HepG2 (cell line): Measurements from ENCODE around the gene TYRP1. TPM values are rescaled to one million over a fixed set of nuclear protein-coding genes. Genes with fewer than 3 reads are reported as not detected.

ENCODE experiments used
- ATAC-seq: fragments of 200-7000 bp; cut with Tn5 transposase; 3 replicates; pipeline ENCODE4 v1.9.1; 2020; ENCODE audit warnings: mild to moderate bottlenecking, moderate library complexity
- BruUV-seq: library from RNA; stranded (reverse); fragments of 400-500 nt; replicated peaks from 2 replicates; lab custom pipeline; 2021; lab: Mats Ljungman, UMichigan
- CTCF ChIA-PET: fragments of 300-600 bp; formaldehyde crosslinking; extraction: SDS; loops from one replicate; lab custom pipeline; 2021; ENCODE audit warnings: low total read pairs, inconsistent platforms, low intra/inter-chr PET ratio; lab: Yijun Ruan, JAX
- POLR2A ChIA-PET: fragments of 350-600 bp; sonication (Branson Sonifier 250); formaldehyde crosslinking; loops from one replicate; lab custom pipeline; 2020; ENCODE audit warnings: antibody characterized with exemption, inconsistent platforms; lab: Yijun Ruan, JAX
- DNase-seq: peaks from one replicate; pipeline ENCODE4 v3.0.0-alpha.2; 2015; ENCODE audit warnings: low spot score
- FAIRE-seq: peaks from 3 replicates; lab custom pipeline; 2011; peaks lifted over from hg19 to GRCh38; lab: Jason Lieb, UNC
- H2AFZ ChIP-seq: one replicate; pipeline ENCODE4 v1.6.1; 2011; ENCODE audit warnings: low read length, inconsistent platforms
- H3K27ac ChIP-seq: fragments of 300-600 bp; 3 replicates; pipeline ENCODE4 v1.8.0; 2011; ENCODE audit warnings: mixed run types, mild to moderate bottlenecking, mixed read lengths, low read length, inconsistent platforms; ENCODE audit not compliant: insufficient read depth; ENCODE audit errors: extremely low read length
- H3K27me3 ChIP-seq, 2 experiments: fragments of 200-600 bp in 1 of 2; 2 replicates in 1 of 2; 3 replicates in 1 of 2; pipeline versions ENCODE4 v1.6.0 to v1.8.0; 2011; ENCODE audit warnings: low read length in 2 of 2, mild to moderate bottlenecking in 2 of 2, moderate library complexity in 2 of 2, inconsistent platforms in 1 of 2; ENCODE audit not compliant: insufficient read depth in 2 of 2, control insufficient read depth in 1 of 2
- H3K36me3 ChIP-seq, 2 experiments: fragments of 200-600 bp in 1 of 2; replicated peaks in 1 of 2; 2 replicates in 1 of 2; 3 replicates in 1 of 2; pipeline versions ENCODE4 v1.5.1 to v1.8.0; 2011; ENCODE audit warnings: low read length in 2 of 2, inconsistent platforms in 1 of 2; ENCODE audit not compliant: insufficient read depth in 2 of 2, control insufficient read depth in 1 of 2
- H3K4me1 ChIP-seq: 2 replicates; pipeline ENCODE4 v1.5.1; 2012; ENCODE audit warnings: low read length, inconsistent platforms; ENCODE audit not compliant: insufficient read depth
- H3K4me2 ChIP-seq: 2 replicates; pipeline ENCODE4 v1.6.0; 2011; ENCODE audit warnings: low read depth, low read length, inconsistent platforms
- H3K4me3 ChIP-seq, 3 experiments: fragments of 200-600 bp in 1 of 3; sonication (generic), shearing (Covaris generic) in 1 of 3; replicated peaks in 1 of 3; 2 replicates each; pipeline ENCODE4 v1.5.1; 2011 to 2016; ENCODE audit warnings: low read length in 3 of 3, inconsistent platforms in 2 of 3, low read depth in 2 of 3, mild to moderate bottlenecking in 2 of 3, control low read depth in 1 of 3, mixed read lengths in 1 of 3; ENCODE audit not compliant: insufficient read depth in 1 of 3
- H3K79me2 ChIP-seq: one replicate; pipeline ENCODE4 v1.6.1; 2011; ENCODE audit warnings: low read length, inconsistent platforms; ENCODE audit not compliant: insufficient read depth
- H3K9ac ChIP-seq: 2 replicates; pipeline ENCODE4 v1.6.0; 2011; ENCODE audit warnings: mild to moderate bottlenecking, low read depth, low read length, inconsistent platforms; ENCODE audit not compliant: insufficient read depth
- H3K9me3 ChIP-seq: 2 replicates; pipeline ENCODE4 v1.5.1; 2012; ENCODE audit warnings: mild to moderate bottlenecking, low read length
- H4K20me1 ChIP-seq: 2 replicates; pipeline ENCODE4 v1.6.0; 2011; ENCODE audit warnings: inconsistent platforms, mild to moderate bottlenecking, low read length, moderate library complexity; ENCODE audit not compliant: insufficient read depth
- ARID3A ChIP-seq: IDR thresholded peaks from 2 replicates; pipeline ENCODE4 v1.6.1; 2012; ENCODE audit warnings: low read depth, low read length, improper control_type of control experiment
- CBX5 ChIP-seq: sonication (generic); formaldehyde crosslinking; IDR thresholded peaks from 2 replicates; pipeline ENCODE4 v1.4.0; 2020; ENCODE audit warnings: missing genetic modification reagents, borderline replicate concordance
- DMAP1 ChIP-seq: IDR thresholded peaks from 2 replicates; pipeline ENCODE4 v1.6.1; 2016
- FOXK1 ChIP-seq: sonication (generic); formaldehyde crosslinking; IDR thresholded peaks from 2 replicates; pipeline ENCODE4 v1.4.0; 2020; ENCODE audit warnings: low read depth, missing genetic modification reagents, borderline replicate concordance
- SNAPC4 ChIP-seq: sonication (generic); formaldehyde crosslinking; IDR thresholded peaks from 2 replicates; pipeline ENCODE4 v1.4.0; 2020; ENCODE audit warnings: mild to moderate bottlenecking, missing genetic modification reagents
- ZNF101 ChIP-seq: sonication (generic); formaldehyde crosslinking; IDR thresholded peaks from 2 replicates; pipeline ENCODE4 v1.4.0; 2020; ENCODE audit warnings: mild to moderate bottlenecking, low read depth, missing genetic modification reagents, borderline replicate concordance
- ZNF18 ChIP-seq: sonication (generic); formaldehyde crosslinking; IDR thresholded peaks from 2 replicates; pipeline ENCODE4 v1.8.0; 2022; ENCODE audit warnings: mild to moderate bottlenecking, missing genetic modification reagents; ENCODE audit not compliant: insufficient replicate concordance
- ZNF562 ChIP-seq: sonication (generic); formaldehyde crosslinking; IDR thresholded peaks from 2 replicates; pipeline ENCODE4 v1.8.0; 2022; ENCODE audit warnings: missing genetic modification reagents, borderline replicate concordance
- ZNF713 ChIP-seq: sonication (generic); formaldehyde crosslinking; IDR thresholded peaks from 2 replicates; pipeline ENCODE4 v1.4.0; 2020; ENCODE audit warnings: mild to moderate bottlenecking, missing genetic modification reagents
- WGBS: methylation state at CpG from one replicate; pipeline ENCODE4 v1.1.6; 2017; ENCODE audit warnings: low lambda C conversion rate; 5-methylcytosine and 5-hydroxymethylcytosine counted together
- in situ Hi-C: cut with HindIII; loops from 2 replicates; pipeline ENCODE4 v1.10.0; 2017; ENCODE audit warnings: low pct_unique_long_range_greater_than_20kb; ENCODE audit not compliant: extremely low pct_ligation_motif_present
- intact Hi-C: fragments of 100-400 bp; cut with micrococcal nuclease; formaldehyde crosslinking; loops from one replicate; pipeline ENCODE4 v1.10.0; 2022; ENCODE audit not compliant: unreplicated experiment
- polyA plus RNA-seq, 8 experiments: library from polyadenylated mRNA; depleted of rRNA in 3 of 8; stranded (reverse) in 7 of 8; unstranded in 1 of 8; fragments of >200 nt; fragmentation: Illumina TruSeq in 4 of 8; extraction: Trizol in 4 of 8; gene quantifications; 2 replicates each; pipeline versions ENCODE4 v1.2.1 to v1.2.3, GENCODE V29; 2011 to 2016; ENCODE audit warnings: low read depth in 4 of 8, missing spikeins in 1 of 8, mixed read lengths in 1 of 8; ENCODE audit not compliant: insufficient read depth in 1 of 8
- total RNA-seq, 5 experiments: library from RNA; depleted of rRNA; stranded (reverse); fragments of >200 nt; fragmentation: Illumina TruSeq; extraction: Trizol; gene quantifications; 2 replicates each; pipeline ENCODE4 v1.2.3, GENCODE V29; 2016; ENCODE audit warnings: low read depth in 1 of 5

TYRP1 gene
- total and polyA plus RNA-seq, 2 of the 13 experiments (the other 11 are each of a cell fraction or from before 2014, with no cell fraction given): 0.04 TPM; not detected in 1

- intact Hi-C loops: no loop called here
- Histone ChIP-seq H3K4me1 (no peaks in the 10 kb centered on the region), H3K36me3 (no peaks in the 10 kb centered on the region), H3K79me2 (no peaks in the 10 kb centered on the region), H3K27ac (no peak overlapping the region), H3K9ac (no peak overlapping the region), H3K4me2 (no peak overlapping the region), H2AFZ (no peak overlapping the region), H3K4me3 (no peak overlapping the region), H4K20me1 (no peaks in the 10 kb centered on the region), H3K27me3 (no peaks in the 10 kb centered on the region), H3K9me3 (no peaks in the 10 kb centered on the region)
- 4% methylated on average over 1 of the region's 1 CpG for whole genome bisulfite sequencing
- in situ Hi-C loops: no loop called here
- POLR2A ChIA-PET: no interaction called here
- CTCF ChIA-PET: no interaction called here
- DNase-seq (no peak), ATAC-seq (no peak), FAIRE-seq (no peak)
- no TSS peak for BruUV-seq
- TF ChIP-seq FOXK1 (CRISPR knock-in tag) (no peak), ZNF101 (CRISPR knock-in tag) (no peak), SNAPC4 (CRISPR knock-in tag) (no peak), DMAP1 (CRISPR knock-in tag) (no peak), ZNF562 (no peak), CBX5 (CRISPR knock-in tag) (no peak), ZNF18 (CRISPR knock-in tag) (no peak), ZNF713 (CRISPR knock-in tag) (no peak), ARID3A (no peak)
Measured at GRCh38 chr9:12748016-12748415, 54.8 kb downstream of the TYRP1 start.
